GM18526 (cell line): ENCODE results near the gene CTDP1.

ENCODE experiments used
- POLR2A ChIP-seq: IDR thresholded peaks from 3 replicates; pipeline ENCODE4 v1.6.1; 2011; ENCODE audit not compliant: insufficient read length; ENCODE audit errors: extremely low read depth

CTDP1 gene

GRCh38 chr18:79664525-79665125 lies 15.0 kb upstream of the CTDP1 start:
- TF ChIP-seq POLR2A = no peak

GRCh38 chr18:79668203-79668602 lies 11.4 kb upstream of the CTDP1 start:
- no peak for TF ChIP-seq POLR2A

GRCh38 chr18:79672490-79673276 lies 6.9 kb upstream of the CTDP1 start:
- TF ChIP-seq POLR2A = no peak

GRCh38 chr18:79677221-79677620 lies 2.4 kb upstream of the CTDP1 start:
- no peak for TF ChIP-seq POLR2A

- TF ChIP-seq POLR2A = no peak
Observed at GRCh38 chr18:79677840-79678239, 1.8 kb upstream of the CTDP1 start.

GRCh38 chr18:79678665-79679551 lies 695 bp upstream of the CTDP1 start:
- TF ChIP-seq POLR2A = peak; percentile 77

GRCh38 chr18:79680100-79680879 lies 687 bp downstream of the CTDP1 start:
- no peak for TF ChIP-seq POLR2A

- no peak for TF ChIP-seq POLR2A
Observed at GRCh38 chr18:79680891-79681339, 1.3 kb downstream of the CTDP1 start.

- TF ChIP-seq POLR2A = no peak
Observed at GRCh38 chr18:79681484-79682387, 2.1 kb downstream of the CTDP1 start.

- no peak for TF ChIP-seq POLR2A
Observed at GRCh38 chr18:79682481-79682880, 2.9 kb downstream of the CTDP1 start.

GRCh38 chr18:79682894-79683625 lies 3.5 kb downstream of the CTDP1 start:
- TF ChIP-seq POLR2A = no peak

GRCh38 chr18:79683626-79684282 lies 4.2 kb downstream of the CTDP1 start:
- no peak for TF ChIP-seq POLR2A

GRCh38 chr18:79684283-79684631 lies 4.7 kb downstream of the CTDP1 start:
- TF ChIP-seq POLR2A = no peak
